Measurements from ENCODE around the gene IGF2.
A peak's percentile ranks its signal among the peaks of the same experiment; 100 is the strongest.

The IGF2 gene

GRCh38 chr11:2153581-2154194 lies 14.5 kb upstream of the IGF2 start:
- no peak for DNase-seq (ENCODE audit: low read depth)
- TF ChIP-seq CTCF (conservative IDR thresholded peaks at IDR 0.05; ENCODE audit: low read depth, low read length): no peak
- H3K4me3 ChIP-seq (ENCODE audit: low read length): no peak overlapping the region

- TF ChIP-seq CTCF (conservative IDR thresholded peaks at IDR 0.05; ENCODE audit: low read depth, low read length): peak; percentile 79
- no peak for DNase-seq (ENCODE audit: low read depth)
- H3K4me3 ChIP-seq (ENCODE audit: low read length): no peak overlapping the region
These were observed 12.5 kb upstream of the IGF2 start for GRCh38 chr11:2151500-2152257.

GRCh38 chr11:2149864-2150847 lies 11.0 kb upstream of the IGF2 start:
- H3K4me3 ChIP-seq (ENCODE audit: low read length): no peak overlapping the region
- peak; percentile 58 for TF ChIP-seq CTCF (conservative IDR thresholded peaks at IDR 0.05; ENCODE audit: low read depth, low read length)
- no peak for DNase-seq (ENCODE audit: low read depth)

- H3K4me3 ChIP-seq (ENCODE audit: low read length): no peak overlapping the region
- no peak for DNase-seq (ENCODE audit: low read depth)
- TF ChIP-seq CTCF (conservative IDR thresholded peaks at IDR 0.05; ENCODE audit: low read depth, low read length): no peak
These were observed 10.3 kb upstream of the IGF2 start for GRCh38 chr11:2149460-2149859.

- H3K4me3 ChIP-seq (ENCODE audit: low read length): no peak overlapping the region
- DNase-seq (ENCODE audit: low read depth): no peak
- no peak for TF ChIP-seq CTCF (conservative IDR thresholded peaks at IDR 0.05; ENCODE audit: low read depth, low read length)
These were observed 9.4 kb upstream of the IGF2 start for GRCh38 chr11:2148595-2148994.

GRCh38 chr11:2147391-2147790 lies 8.2 kb upstream of the IGF2 start:
- H3K4me3 ChIP-seq (ENCODE audit: low read length): no peak overlapping the region
- no peak for TF ChIP-seq CTCF (conservative IDR thresholded peaks at IDR 0.05; ENCODE audit: low read depth, low read length)

More at GRCh38 chr11:2147391-2147790, 8.2 kb upstream of the IGF2 start:
- DNase-seq (ENCODE audit: low read depth): no peak
